Measurements from ENCODE around the gene AFF1. TPM values are rescaled to one million over a fixed set of nuclear protein-coding genes. Genes with fewer than 3 reads are reported as not detected.

AFF1 gene
- total and polyA plus RNA-seq, 7 experiments from 2014 or later = 20.8 to 88.6 (median 66.8) TPM

GRCh38 chr4:86959588-86960500 is 25.0 kb downstream of the AFF1 start:
- peaks cover 10 to 61% (median 41%) of the 10 kb centered on the region in 7 donors for H3K4me1 Mint-ChIP-seq
- H3K27ac Mint-ChIP-seq = peak overlapping the region in 2 of 9 donors; percentile 15 to 31
- no peaks in the 10 kb centered on the region for H3K27me3 Mint-ChIP-seq
- POLR2A ChIA-PET = interaction anchor here (0.8 to 2.0 kb wide), 2 partner anchors 12 to 46 kb away, joined by 3 to 9 read pairs; no protein-coding TSS in a partner anchor
- CTCF ChIA-PET = no interaction called here
- H3K9me3 Mint-ChIP-seq = no peaks in the 10 kb centered on the region
- no peak overlapping the region for H3K27ac ChIP-seq (ENCODE audit: low read depth, low read length)
- peaks cover 0 to 43% (median 28%) of the 10 kb centered on the region in 5 donors for H3K36me3 Mint-ChIP-seq
- H3K4me3 Mint-ChIP-seq = peak overlapping the region in 1 of 10 donors; percentile 42
- H3K36me3 ChIP-seq (ENCODE audit: control insufficient read depth in 2 of 3, insufficient read depth in 3 of 3, low read length in 3 of 3) = no peaks in the 10 kb centered on the region
- DNase-seq (no peak), ATAC-seq (no peak)
- peaks cover 0 to 7% of the 10 kb centered on the region in 2 donors for H3K4me1 ChIP-seq (ENCODE audit: control insufficient read depth in 2 of 2, insufficient read depth in 2 of 2, low read length in 2 of 2)
- H3K27me3 ChIP-seq (ENCODE audit: control insufficient read depth in 2 of 2, insufficient read depth in 2 of 2, low read length in 2 of 2) = no peaks in the 10 kb centered on the region
- H3K4me3 ChIP-seq (ENCODE audit: low read length) = no peak overlapping the region
- intact Hi-C loops (cut with micrococcal nuclease) = loop anchor here in 1 of 2 donors (2.0 to 5.0 kb wide), 2 partner anchors 23 to 32 kb away; no protein-coding TSS in a partner anchor
- no peaks in the 10 kb centered on the region for H3K9me3 ChIP-seq (ENCODE audit: control insufficient read depth in 2 of 3, low read length in 3 of 3)

GRCh38 chr4:86960557-86960961 is 25.7 kb downstream of the AFF1 start:
- DNase-seq = no peak
- Mint-ChIP-seq H3K27ac (peak overlapping the region in 2 of 9 donors; percentile 19 to 70), H3K36me3 (peaks cover 0 to 37% (median 26%) of the 10 kb centered on the region in 5 donors), H3K9me3 (no peaks in the 10 kb centered on the region), H3K27me3 (no peaks in the 10 kb centered on the region), H3K4me3 (peak overlapping the region in 4 of 10 donors; percentile 7 to 60 (median 34)), H3K4me1 (peaks cover 10 to 57% (median 43%) of the 10 kb centered on the region in 7 donors)
- H3K27me3 ChIP-seq (ENCODE audit: control insufficient read depth in 2 of 2, insufficient read depth in 2 of 2, low read length in 2 of 2) = no peaks in the 10 kb centered on the region
- H3K4me3 ChIP-seq (ENCODE audit: low read length) = no peak overlapping the region
- no peak overlapping the region for H3K27ac ChIP-seq (ENCODE audit: low read depth, low read length)
- POLR2A ChIA-PET = interaction anchor here (0.8 to 2.0 kb wide), 3 partner anchors 11 to 46 kb away, joined by 3 to 9 read pairs (median 3); partner anchors contain the start of gene AFF1
- intact Hi-C loops (cut with micrococcal nuclease) = loop anchor here in 1 of 2 donors (2.0 kb wide), 1 partner anchor 24 kb away; no protein-coding TSS in a partner anchor
- no peak for ATAC-seq
- H3K4me1 ChIP-seq (ENCODE audit: control insufficient read depth in 2 of 2, insufficient read depth in 2 of 2, low read length in 2 of 2) = peaks cover 0 to 7% of the 10 kb centered on the region in 2 donors
- no peaks in the 10 kb centered on the region for H3K9me3 ChIP-seq (ENCODE audit: control insufficient read depth in 2 of 3, low read length in 3 of 3)
- no peaks in the 10 kb centered on the region for H3K36me3 ChIP-seq (ENCODE audit: control insufficient read depth in 2 of 3, insufficient read depth in 3 of 3, low read length in 3 of 3)
- CTCF ChIA-PET = no interaction called here

- Mint-ChIP-seq H3K27ac (peak overlapping the region in 5 of 9 donors; percentile 4 to 69 (median 19)), H3K36me3 (peaks cover 0 to 34% (median 24%) of the 10 kb centered on the region in 5 donors), H3K4me3 (peak overlapping the region in 6 of 10 donors; percentile 7 to 61 (median 40)), H3K27me3 (no peaks in the 10 kb centered on the region), H3K4me1 (peaks cover 10 to 55% (median 42%) of the 10 kb centered on the region in 7 donors), H3K9me3 (no peaks in the 10 kb centered on the region)
- Histone ChIP-seq H3K4me1 (ENCODE audit: control insufficient read depth in 2 of 2, insufficient read depth in 2 of 2, low read length in 2 of 2) (peaks cover 0 to 7% of the 10 kb centered on the region in 2 donors), H3K4me3 (ENCODE audit: low read length) (no peak overlapping the region), H3K27ac (ENCODE audit: low read depth, low read length) (no peak overlapping the region), H3K9me3 (ENCODE audit: control insufficient read depth in 2 of 3, low read length in 3 of 3) (no peaks in the 10 kb centered on the region), H3K36me3 (ENCODE audit: control insufficient read depth in 2 of 3, insufficient read depth in 3 of 3, low read length in 3 of 3) (no peaks in the 10 kb centered on the region), H3K27me3 (ENCODE audit: control insufficient read depth in 2 of 2, insufficient read depth in 2 of 2, low read length in 2 of 2) (no peaks in the 10 kb centered on the region)
- ChIA-PET POLR2A (interaction anchor here (1.3 kb wide), 1 partner anchor 26 kb away, joined by 3 read pairs; the partner anchor contains the start of gene AFF1), CTCF (interaction anchor here (1.3 kb wide), 1 partner anchor 26 kb away, joined by 3 read pairs; the partner anchor contains the start of gene AFF1)
- intact Hi-C loops (cut with micrococcal nuclease) = loop anchor here in 1 of 2 donors (2.0 kb wide), 1 partner anchor 24 kb away; no protein-coding TSS in a partner anchor
- peak; percentile 46 for ATAC-seq
- DNase-seq = no peak
Observed at GRCh38 chr4:86961116-86961515, 26.3 kb downstream of the AFF1 start.

DNA sequence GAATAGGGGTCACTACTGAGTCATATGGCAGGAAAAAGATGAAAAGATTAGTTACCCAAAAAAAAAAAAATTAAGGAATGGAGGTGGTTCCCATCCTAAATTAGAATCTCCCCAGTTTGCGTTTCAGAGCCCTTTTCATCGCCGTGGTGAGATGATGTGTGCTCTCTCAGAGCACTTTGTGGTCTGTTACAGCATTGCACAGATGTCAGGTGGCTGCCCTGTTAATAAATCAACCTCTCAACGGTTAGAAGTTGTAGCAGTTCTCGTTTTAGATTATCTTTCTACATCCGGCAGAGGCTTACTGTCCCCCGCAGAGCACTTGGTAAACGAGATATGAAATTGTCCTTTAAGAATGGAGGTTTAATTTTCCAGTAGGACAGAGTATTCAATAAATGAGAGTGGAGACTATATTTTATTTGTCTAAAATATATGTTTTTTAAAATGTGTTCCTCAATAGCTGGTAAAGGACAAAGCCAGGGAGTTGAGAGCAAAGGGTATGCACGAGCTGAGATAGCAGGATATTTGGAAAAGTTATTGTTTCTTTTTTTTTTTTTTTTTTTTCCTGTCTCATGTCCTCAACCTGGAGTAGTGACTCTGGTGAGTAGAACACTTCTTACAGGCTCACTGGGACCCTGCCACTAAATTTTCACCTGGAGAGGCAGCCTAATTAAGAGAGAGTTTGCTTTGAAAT is 26.9 kb downstream of the AFF1 start:
- peak; percentile 83 for ATAC-seq
- no peaks in the 10 kb centered on the region for H3K9me3 ChIP-seq (ENCODE audit: control insufficient read depth in 2 of 3, low read length in 3 of 3)
- H3K36me3 Mint-ChIP-seq = peaks cover 0 to 28% (median 18%) of the 10 kb centered on the region in 5 donors
- peak overlapping the region in 6 of 9 donors; percentile 4 to 69 (median 16) for H3K27ac Mint-ChIP-seq
- no peaks in the 10 kb centered on the region for H3K9me3 Mint-ChIP-seq
- no peaks in the 10 kb centered on the region for H3K27me3 Mint-ChIP-seq
- intact Hi-C loops (cut with micrococcal nuclease) = loop anchor here in 1 of 2 donors (2.0 kb wide), 1 partner anchor 25 kb away; no protein-coding TSS in a partner anchor
- H3K4me3 ChIP-seq (ENCODE audit: low read length) = no peak overlapping the region
- H3K36me3 ChIP-seq (ENCODE audit: control insufficient read depth in 2 of 3, insufficient read depth in 3 of 3, low read length in 3 of 3) = no peaks in the 10 kb centered on the region
- ChIA-PET POLR2A (interaction anchor here (1.3 kb wide), 1 partner anchor 27 kb away, joined by 3 read pairs; the partner anchor contains the start of gene AFF1), CTCF (interaction anchor here (1.3 kb wide), 1 partner anchor 27 kb away, joined by 3 read pairs; the partner anchor contains the start of gene AFF1)
- peaks cover 10 to 53% (median 37%) of the 10 kb centered on the region in 7 donors for H3K4me1 Mint-ChIP-seq
- H3K4me1 ChIP-seq (ENCODE audit: control insufficient read depth in 2 of 2, insufficient read depth in 2 of 2, low read length in 2 of 2) = peaks cover 0 to 7% of the 10 kb centered on the region in 2 donors
- no peak overlapping the region for H3K27ac ChIP-seq (ENCODE audit: low read depth, low read length)
- peak overlapping the region in 9 of 10 donors; percentile 7 to 61 (median 51) for H3K4me3 Mint-ChIP-seq
- DNase-seq = peak in 1 of 9 donors; percentile 28
- H3K27me3 ChIP-seq (ENCODE audit: control insufficient read depth in 2 of 2, insufficient read depth in 2 of 2, low read length in 2 of 2) = no peaks in the 10 kb centered on the region

DNA sequence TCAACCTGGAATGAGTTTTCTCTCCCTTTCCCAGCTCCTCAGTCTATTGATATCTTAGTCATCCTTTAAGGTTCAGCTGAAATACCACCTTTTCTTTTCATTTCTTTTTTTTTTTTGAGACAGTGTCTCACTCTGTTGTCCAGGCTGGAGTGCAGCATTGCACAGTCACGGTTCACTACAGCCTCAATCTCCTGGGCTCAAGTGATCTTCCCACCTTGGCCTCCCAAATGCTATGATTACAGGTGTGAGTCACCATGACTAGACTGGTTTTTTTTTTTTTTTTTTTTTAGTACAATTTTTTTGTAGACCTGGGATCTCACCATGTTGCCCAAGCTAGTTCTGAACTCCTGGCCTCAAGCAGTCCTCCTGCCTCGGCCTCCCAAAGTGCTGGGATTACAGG is 28.9 kb downstream of the AFF1 start:
- ATAC-seq = no peak
- Mint-ChIP-seq H3K36me3 (peaks cover 0 to 17% (median 10%) of the 10 kb centered on the region in 5 donors), H3K4me1 (peaks cover 6 to 46% (median 34%) of the 10 kb centered on the region in 7 donors), H3K4me3 (no peak overlapping the region), H3K27me3 (no peaks in the 10 kb centered on the region), H3K9me3 (no peaks in the 10 kb centered on the region), H3K27ac (peak overlapping the region in 1 of 9 donors; percentile 19)
- no peak for DNase-seq
- H3K9me3 ChIP-seq (ENCODE audit: control insufficient read depth in 2 of 3, low read length in 3 of 3) = no peaks in the 10 kb centered on the region
- H3K27ac ChIP-seq (ENCODE audit: low read depth, low read length) = no peak overlapping the region
- ChIA-PET CTCF (no interaction called here), POLR2A (no interaction called here)
- H3K4me1 ChIP-seq (ENCODE audit: control insufficient read depth in 2 of 2, insufficient read depth in 2 of 2, low read length in 2 of 2) = peaks cover 3 to 7% of the 10 kb centered on the region in 2 donors
- no peaks in the 10 kb centered on the region for H3K27me3 ChIP-seq (ENCODE audit: control insufficient read depth in 2 of 2, insufficient read depth in 2 of 2, low read length in 2 of 2)
- intact Hi-C loops (cut with micrococcal nuclease) = no loop called here
- H3K4me3 ChIP-seq (ENCODE audit: low read length) = no peak overlapping the region
- H3K36me3 ChIP-seq (ENCODE audit: control insufficient read depth in 2 of 3, insufficient read depth in 3 of 3, low read length in 3 of 3) = no peaks in the 10 kb centered on the region

Measured in naive thymus-derived CD4-positive, alpha-beta T cell (primary cell).